GM23338 (cell line): ENCODE measurements around the gene CENPP. TPM values are rescaled to one million over a fixed set of nuclear protein-coding genes. Genes with fewer than 3 reads are reported as not detected.

Source experiments
- ATAC-seq: fragments of 200-7000 bp; cut with Tn5 transposase; 3 replicates; pipeline ENCODE4 v1.9.1; 2020
- DNase-seq: peaks from one replicate; pipeline ENCODE4 v3.0.0-alpha.2; 2015; ENCODE audit warnings: low spot score
- H2AFZ ChIP-seq: fragments of 200-600 bp; sonication (generic); 2 replicates; pipeline ENCODE4 v1.8.0; 2016; ENCODE audit warnings: antibody characterized with exemption, mild to moderate bottlenecking, moderate library complexity
- H3F3A ChIP-seq: fragments of 200-600 bp; sonication (generic); replicated peaks from 2 replicates; pipeline ENCODE4 v1.8.0; 2017; ENCODE audit warnings: antibody characterized with exemption, mixed run types, low read depth
- H3K27ac ChIP-seq: fragments of 200-600 bp; sonication (generic); 2 replicates; pipeline ENCODE4 v1.6.1; 2016; ENCODE audit warnings: low read depth
- H3K27me3 ChIP-seq: fragments of 200-600 bp; sonication (generic); 2 replicates; pipeline ENCODE4 v1.8.0; 2016; ENCODE audit warnings: mild to moderate bottlenecking, mixed run types, moderate library complexity; ENCODE audit not compliant: insufficient read depth
- H3K36me3 ChIP-seq: fragments of 200-600 bp; sonication (generic); 2 replicates; pipeline ENCODE4 v1.8.0; 2016; ENCODE audit warnings: mild to moderate bottlenecking; ENCODE audit not compliant: insufficient read depth
- H3K4me1 ChIP-seq: fragments of 200-600 bp; sonication (generic); 2 replicates; pipeline ENCODE4 v1.8.0; 2016; ENCODE audit warnings: mild to moderate bottlenecking, moderate library complexity; ENCODE audit not compliant: insufficient read depth
- H3K4me2 ChIP-seq: fragments of 200-600 bp; sonication (generic); 2 replicates; pipeline ENCODE4 v1.7.1; 2017; ENCODE audit warnings: mixed run types
- H3K4me3 ChIP-seq: fragments of 200-600 bp; sonication (generic); 2 replicates; pipeline ENCODE4 v1.6.1; 2016; ENCODE audit warnings: mixed run types
- H3K79me2 ChIP-seq: fragments of 200-600 bp; sonication (generic); replicated peaks from 2 replicates; pipeline ENCODE4 v1.8.0; 2017; ENCODE audit warnings: mild to moderate bottlenecking; ENCODE audit not compliant: insufficient read depth
- H3K9me2 ChIP-seq: fragments of 200-600 bp; sonication (generic); 2 replicates; pipeline ENCODE4 v1.8.0; 2017; ENCODE audit not compliant: insufficient read depth
- H4K20me1 ChIP-seq: fragments of 200-600 bp; sonication (generic); replicated peaks from 2 replicates; pipeline ENCODE4 v1.8.0; 2017; ENCODE audit warnings: mild to moderate bottlenecking; ENCODE audit not compliant: insufficient read depth
- H3K27ac Mint-ChIP-seq: 2 replicates; pipeline ENCODE4 v1.8.0; 2020; ENCODE audit warnings: inconsistent platforms, mild to moderate bottlenecking, moderate library complexity, mixed read lengths
- H3K27me3 Mint-ChIP-seq: 3 replicates; pipeline ENCODE4 v1.8.0; 2022; ENCODE audit warnings: low read depth, mild to moderate bottlenecking, moderate library complexity, mixed read lengths, inconsistent platforms; ENCODE audit not compliant: insufficient read depth, poor library complexity
- H3K36me3 Mint-ChIP-seq: 3 replicates; pipeline ENCODE4 v1.8.0; 2021; ENCODE audit warnings: low read depth, mild to moderate bottlenecking, inconsistent platforms, moderate library complexity, mixed read lengths
- H3K4me1 Mint-ChIP-seq: 3 replicates; pipeline ENCODE4 v1.8.0; 2020; ENCODE audit warnings: mild to moderate bottlenecking, inconsistent platforms, mixed read lengths
- H3K4me3 Mint-ChIP-seq: 3 replicates; pipeline ENCODE4 v1.8.0; 2021; ENCODE audit warnings: moderate library complexity, mild to moderate bottlenecking, inconsistent platforms, mixed read lengths
- H3K9me3 Mint-ChIP-seq: 3 replicates; pipeline ENCODE4 v1.8.0; 2020; ENCODE audit warnings: moderate library complexity, mild to moderate bottlenecking, inconsistent platforms, mixed read lengths
- CREB1 ChIP-seq: fragments of 250-450 bp; sonication (Bioruptor Pico); IDR thresholded peaks from 2 replicates; pipeline ENCODE4 v1.5.0; 2020; ENCODE audit warnings: low read depth, mild to moderate bottlenecking, moderate library complexity
- EZH2 ChIP-seq: fragments of 200-600 bp; sonication (generic); IDR thresholded peaks from one replicate; pipeline ENCODE4 v1.8.0; 2017; ENCODE audit warnings: antibody characterized with exemption, mild to moderate bottlenecking, low read depth; ENCODE audit not compliant: unreplicated experiment
- JUNB ChIP-seq: IDR thresholded peaks from one replicate; pipeline ENCODE4 v1.6.1; 2016; ENCODE audit warnings: antibody characterized with exemption; ENCODE audit not compliant: unreplicated experiment
- NANOG ChIP-seq: IDR thresholded peaks from 2 replicates; pipeline ENCODE4 v1.6.1; 2016; ENCODE audit warnings: antibody characterized with exemption, borderline replicate concordance
- STAT1 ChIP-seq: IDR thresholded peaks from one replicate; pipeline ENCODE4 v1.6.1; 2016; ENCODE audit warnings: antibody characterized with exemption; ENCODE audit not compliant: unreplicated experiment
- ZNF114 ChIP-seq: fragments of 250-450 bp; sonication (Bioruptor Pico); IDR thresholded peaks from 2 replicates; pipeline ENCODE4 v1.5.0; 2020; ENCODE audit warnings: mild to moderate bottlenecking, moderate library complexity
- ZNF331 ChIP-seq: fragments of 250-450 bp; sonication (Bioruptor Pico); IDR thresholded peaks from 2 replicates; pipeline ENCODE4 v1.5.0; 2020; ENCODE audit warnings: low read depth, mild to moderate bottlenecking, moderate library complexity
- polyA plus RNA-seq: library from polyadenylated mRNA; unstranded; fragments of >200 nt; fragmentation: Nextera tagmentation; extraction: Ambion mirVana; gene quantifications from 2 replicates; pipeline ENCODE4 v1.2.1, GENCODE V29; 2016
- total RNA-seq: library from RNA; depleted of rRNA; stranded (reverse); fragments of >200 nt; shearing (Covaris generic); gene quantifications from 2 replicates; pipeline ENCODE4 v1.2.3, GENCODE V29; 2014
- TF ChIP-seq, protein P1 (sequence below): IDR thresholded peaks from one replicate; pipeline ENCODE4 v1.6.1; 2018; ENCODE audit warnings: antibody characterized with exemption; ENCODE audit not compliant: unreplicated experiment
- TF ChIP-seq, protein P2 (sequence below): IDR thresholded peaks from 2 replicates; pipeline ENCODE4 v1.6.1; 2016; ENCODE audit warnings: antibody characterized with exemption
- TF ChIP-seq, protein P3 (sequence below), 2 experiments: fragments of 200-600 bp in 1 of 2; sonication (generic) in 1 of 2; conservative IDR thresholded peaks; 2 replicates each; pipeline versions ENCODE4 v1.5.1 to v1.6.1; 2016 to 2017; ENCODE audit warnings: antibody characterized with exemption in 2 of 2, low read depth in 2 of 2, mild to moderate bottlenecking in 2 of 2, moderate library complexity in 1 of 2
- TF ChIP-seq, protein P4 (sequence below): fragments of 250-450 bp; sonication (Bioruptor Pico); IDR thresholded peaks from 2 replicates; pipeline ENCODE4 v1.5.0; 2020; ENCODE audit warnings: mild to moderate bottlenecking, moderate library complexity

The CENPP gene
- total and polyA plus RNA-seq, 2 experiments from 2014 or later = 11.0 to 12.6 TPM

DNA sequence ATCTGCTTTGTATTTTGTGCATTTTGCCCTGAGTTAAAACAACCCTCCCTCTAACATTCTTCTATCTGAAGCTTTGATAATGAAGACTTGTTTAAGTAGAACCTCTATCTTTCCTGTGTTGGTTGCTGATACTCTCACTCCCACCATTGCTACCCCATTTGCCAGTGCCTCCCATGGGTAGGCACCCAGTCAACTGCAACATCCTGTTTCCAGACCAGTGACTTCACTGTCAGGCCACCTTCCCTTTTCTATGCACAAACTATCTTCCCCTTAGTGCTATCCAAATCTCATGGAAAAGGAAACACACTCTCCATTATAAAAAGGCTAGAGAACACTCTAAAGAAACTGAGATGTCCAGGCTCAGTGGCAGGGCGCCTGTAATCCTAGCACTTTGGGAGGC, 26.6 kb upstream of the CENPP start:
- H3K27me3 ChIP-seq = no peaks in the 10 kb centered on the region
- H3K4me1 Mint-ChIP-seq = peaks cover 11% of the 10 kb centered on the region; the same call in 2 of the 3 replicates
- no peak overlapping the region for H3K4me3 Mint-ChIP-seq
- ATAC-seq = no peak
- H3F3A ChIP-seq = 0 out of 2 replicates have a peak, but pooled peaks cover 2% of the 10 kb centered on the region
- H3K27me3 Mint-ChIP-seq = peaks cover 2% of the 10 kb centered on the region
- H3K27ac ChIP-seq = no peak overlapping the region
- H3K79me2 ChIP-seq = 0 out of 2 replicates have a peak, but pooled peaks cover 3% of the 10 kb centered on the region
- H4K20me1 ChIP-seq = 0 out of 2 replicates have a peak, but pooled peaks cover 8% of the 10 kb centered on the region
- no peak overlapping the region for H3K27ac Mint-ChIP-seq
- no peak overlapping the region for H2AFZ ChIP-seq
- no peaks in the 10 kb centered on the region for H3K9me3 Mint-ChIP-seq
- peaks cover 61% of the 10 kb centered on the region for H3K36me3 Mint-ChIP-seq
- H3K36me3 ChIP-seq = peaks cover 63% of the 10 kb centered on the region
- no peak overlapping the region for H3K4me3 ChIP-seq
- no peak for DNase-seq
- no peaks in the 10 kb centered on the region for H3K9me2 ChIP-seq
- H3K4me2 ChIP-seq = no peak overlapping the region
- H3K4me1 ChIP-seq = peaks cover 7% of the 10 kb centered on the region; the same call in 1 of the 2 replicates
- TF ChIP-seq, protein P1, sequence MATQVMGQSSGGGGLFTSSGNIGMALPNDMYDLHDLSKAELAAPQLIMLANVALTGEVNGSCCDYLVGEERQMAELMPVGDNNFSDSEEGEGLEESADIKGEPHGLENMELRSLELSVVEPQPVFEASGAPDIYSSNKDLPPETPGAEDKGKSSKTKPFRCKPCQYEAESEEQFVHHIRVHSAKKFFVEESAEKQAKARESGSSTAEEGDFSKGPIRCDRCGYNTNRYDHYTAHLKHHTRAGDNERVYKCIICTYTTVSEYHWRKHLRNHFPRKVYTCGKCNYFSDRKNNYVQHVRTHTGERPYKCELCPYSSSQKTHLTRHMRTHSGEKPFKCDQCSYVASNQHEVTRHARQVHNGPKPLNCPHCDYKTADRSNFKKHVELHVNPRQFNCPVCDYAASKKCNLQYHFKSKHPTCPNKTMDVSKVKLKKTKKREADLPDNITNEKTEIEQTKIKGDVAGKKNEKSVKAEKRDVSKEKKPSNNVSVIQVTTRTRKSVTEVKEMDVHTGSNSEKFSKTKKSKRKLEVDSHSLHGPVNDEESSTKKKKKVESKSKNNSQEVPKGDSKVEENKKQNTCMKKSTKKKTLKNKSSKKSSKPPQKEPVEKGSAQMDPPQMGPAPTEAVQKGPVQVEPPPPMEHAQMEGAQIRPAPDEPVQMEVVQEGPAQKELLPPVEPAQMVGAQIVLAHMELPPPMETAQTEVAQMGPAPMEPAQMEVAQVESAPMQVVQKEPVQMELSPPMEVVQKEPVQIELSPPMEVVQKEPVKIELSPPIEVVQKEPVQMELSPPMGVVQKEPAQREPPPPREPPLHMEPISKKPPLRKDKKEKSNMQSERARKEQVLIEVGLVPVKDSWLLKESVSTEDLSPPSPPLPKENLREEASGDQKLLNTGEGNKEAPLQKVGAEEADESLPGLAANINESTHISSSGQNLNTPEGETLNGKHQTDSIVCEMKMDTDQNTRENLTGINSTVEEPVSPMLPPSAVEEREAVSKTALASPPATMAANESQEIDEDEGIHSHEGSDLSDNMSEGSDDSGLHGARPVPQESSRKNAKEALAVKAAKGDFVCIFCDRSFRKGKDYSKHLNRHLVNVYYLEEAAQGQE = no peak
- no peak for TF ChIP-seq ZNF114 (CRISPR knock-in tag)
- TF ChIP-seq NANOG = no peak
- TF ChIP-seq JUNB = no peak
- TF ChIP-seq, protein P2, sequence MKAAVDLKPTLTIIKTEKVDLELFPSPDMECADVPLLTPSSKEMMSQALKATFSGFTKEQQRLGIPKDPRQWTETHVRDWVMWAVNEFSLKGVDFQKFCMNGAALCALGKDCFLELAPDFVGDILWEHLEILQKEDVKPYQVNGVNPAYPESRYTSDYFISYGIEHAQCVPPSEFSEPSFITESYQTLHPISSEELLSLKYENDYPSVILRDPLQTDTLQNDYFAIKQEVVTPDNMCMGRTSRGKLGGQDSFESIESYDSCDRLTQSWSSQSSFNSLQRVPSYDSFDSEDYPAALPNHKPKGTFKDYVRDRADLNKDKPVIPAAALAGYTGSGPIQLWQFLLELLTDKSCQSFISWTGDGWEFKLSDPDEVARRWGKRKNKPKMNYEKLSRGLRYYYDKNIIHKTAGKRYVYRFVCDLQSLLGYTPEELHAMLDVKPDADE = no peak
- no peak for TF ChIP-seq EZH2
- TF ChIP-seq, protein P3, sequence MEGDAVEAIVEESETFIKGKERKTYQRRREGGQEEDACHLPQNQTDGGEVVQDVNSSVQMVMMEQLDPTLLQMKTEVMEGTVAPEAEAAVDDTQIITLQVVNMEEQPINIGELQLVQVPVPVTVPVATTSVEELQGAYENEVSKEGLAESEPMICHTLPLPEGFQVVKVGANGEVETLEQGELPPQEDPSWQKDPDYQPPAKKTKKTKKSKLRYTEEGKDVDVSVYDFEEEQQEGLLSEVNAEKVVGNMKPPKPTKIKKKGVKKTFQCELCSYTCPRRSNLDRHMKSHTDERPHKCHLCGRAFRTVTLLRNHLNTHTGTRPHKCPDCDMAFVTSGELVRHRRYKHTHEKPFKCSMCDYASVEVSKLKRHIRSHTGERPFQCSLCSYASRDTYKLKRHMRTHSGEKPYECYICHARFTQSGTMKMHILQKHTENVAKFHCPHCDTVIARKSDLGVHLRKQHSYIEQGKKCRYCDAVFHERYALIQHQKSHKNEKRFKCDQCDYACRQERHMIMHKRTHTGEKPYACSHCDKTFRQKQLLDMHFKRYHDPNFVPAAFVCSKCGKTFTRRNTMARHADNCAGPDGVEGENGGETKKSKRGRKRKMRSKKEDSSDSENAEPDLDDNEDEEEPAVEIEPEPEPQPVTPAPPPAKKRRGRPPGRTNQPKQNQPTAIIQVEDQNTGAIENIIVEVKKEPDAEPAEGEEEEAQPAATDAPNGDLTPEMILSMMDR (conservative IDR thresholded peaks at IDR 0.05; ENCODE audit: low read depth in 2 of 2) = no peak
- no peak for TF ChIP-seq STAT1
- TF ChIP-seq, protein P4, sequence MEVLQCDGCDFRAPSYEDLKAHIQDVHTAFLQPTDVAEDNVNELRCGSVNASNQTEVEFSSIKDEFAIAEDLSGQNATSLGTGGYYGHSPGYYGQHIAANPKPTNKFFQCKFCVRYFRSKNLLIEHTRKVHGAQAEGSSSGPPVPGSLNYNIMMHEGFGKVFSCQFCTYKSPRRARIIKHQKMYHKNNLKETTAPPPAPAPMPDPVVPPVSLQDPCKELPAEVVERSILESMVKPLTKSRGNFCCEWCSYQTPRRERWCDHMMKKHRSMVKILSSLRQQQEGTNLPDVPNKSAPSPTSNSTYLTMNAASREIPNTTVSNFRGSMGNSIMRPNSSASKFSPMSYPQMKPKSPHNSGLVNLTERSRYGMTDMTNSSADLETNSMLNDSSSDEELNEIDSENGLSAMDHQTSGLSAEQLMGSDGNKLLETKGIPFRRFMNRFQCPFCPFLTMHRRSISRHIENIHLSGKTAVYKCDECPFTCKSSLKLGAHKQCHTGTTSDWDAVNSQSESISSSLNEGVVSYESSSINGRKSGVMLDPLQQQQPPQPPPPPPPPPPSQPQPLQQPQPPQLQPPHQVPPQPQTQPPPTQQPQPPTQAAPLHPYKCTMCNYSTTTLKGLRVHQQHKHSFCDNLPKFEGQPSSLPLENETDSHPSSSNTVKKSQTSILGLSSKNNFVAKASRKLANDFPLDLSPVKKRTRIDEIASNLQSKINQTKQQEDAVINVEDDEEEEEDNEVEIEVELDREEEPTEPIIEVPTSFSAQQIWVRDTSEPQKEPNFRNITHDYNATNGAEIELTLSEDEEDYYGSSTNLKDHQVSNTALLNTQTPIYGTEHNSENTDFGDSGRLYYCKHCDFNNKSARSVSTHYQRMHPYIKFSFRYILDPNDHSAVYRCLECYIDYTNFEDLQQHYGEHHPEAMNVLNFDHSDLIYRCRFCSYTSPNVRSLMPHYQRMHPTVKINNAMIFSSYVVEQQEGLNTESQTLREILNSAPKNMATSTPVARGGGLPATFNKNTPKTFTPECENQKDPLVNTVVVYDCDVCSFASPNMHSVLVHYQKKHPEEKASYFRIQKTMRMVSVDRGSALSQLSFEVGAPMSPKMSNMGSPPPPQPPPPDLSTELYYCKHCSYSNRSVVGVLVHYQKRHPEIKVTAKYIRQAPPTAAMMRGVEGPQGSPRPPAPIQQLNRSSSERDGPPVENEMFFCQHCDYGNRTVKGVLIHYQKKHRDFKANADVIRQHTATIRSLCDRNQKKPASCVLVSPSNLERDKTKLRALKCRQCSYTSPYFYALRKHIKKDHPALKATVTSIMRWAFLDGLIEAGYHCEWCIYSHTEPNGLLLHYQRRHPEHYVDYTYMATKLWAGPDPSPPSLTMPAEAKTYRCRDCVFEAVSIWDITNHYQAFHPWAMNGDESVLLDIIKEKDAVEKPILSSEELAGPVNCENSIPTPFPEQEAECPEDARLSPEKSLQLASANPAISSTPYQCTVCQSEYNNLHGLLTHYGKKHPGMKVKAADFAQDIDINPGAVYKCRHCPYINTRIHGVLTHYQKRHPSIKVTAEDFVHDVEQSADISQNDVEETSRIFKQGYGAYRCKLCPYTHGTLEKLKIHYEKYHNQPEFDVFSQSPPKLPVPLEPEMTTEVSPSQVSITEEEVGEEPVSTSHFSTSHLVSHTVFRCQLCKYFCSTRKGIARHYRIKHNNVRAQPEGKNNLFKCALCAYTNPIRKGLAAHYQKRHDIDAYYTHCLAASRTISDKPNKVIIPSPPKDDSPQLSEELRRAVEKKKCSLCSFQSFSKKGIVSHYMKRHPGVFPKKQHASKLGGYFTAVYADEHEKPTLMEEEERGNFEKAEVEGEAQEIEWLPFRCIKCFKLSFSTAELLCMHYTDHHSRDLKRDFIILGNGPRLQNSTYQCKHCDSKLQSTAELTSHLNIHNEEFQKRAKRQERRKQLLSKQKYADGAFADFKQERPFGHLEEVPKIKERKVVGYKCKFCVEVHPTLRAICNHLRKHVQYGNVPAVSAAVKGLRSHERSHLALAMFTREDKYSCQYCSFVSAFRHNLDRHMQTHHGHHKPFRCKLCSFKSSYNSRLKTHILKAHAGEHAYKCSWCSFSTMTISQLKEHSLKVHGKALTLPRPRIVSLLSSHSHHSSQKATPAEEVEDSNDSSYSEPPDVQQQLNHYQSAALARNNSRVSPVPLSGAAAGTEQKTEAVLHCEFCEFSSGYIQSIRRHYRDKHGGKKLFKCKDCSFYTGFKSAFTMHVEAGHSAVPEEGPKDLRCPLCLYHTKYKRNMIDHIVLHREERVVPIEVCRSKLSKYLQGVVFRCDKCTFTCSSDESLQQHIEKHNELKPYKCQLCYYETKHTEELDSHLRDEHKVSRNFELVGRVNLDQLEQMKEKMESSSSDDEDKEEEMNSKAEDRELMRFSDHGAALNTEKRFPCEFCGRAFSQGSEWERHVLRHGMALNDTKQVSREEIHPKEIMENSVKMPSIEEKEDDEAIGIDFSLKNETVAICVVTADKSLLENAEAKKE (CRISPR knock-in tag) = no peak
- TF ChIP-seq CREB1 (CRISPR knock-in tag) = no peak
- no peak for TF ChIP-seq ZNF331
